Measurements from ENCODE around the gene COA3.

DNA sequence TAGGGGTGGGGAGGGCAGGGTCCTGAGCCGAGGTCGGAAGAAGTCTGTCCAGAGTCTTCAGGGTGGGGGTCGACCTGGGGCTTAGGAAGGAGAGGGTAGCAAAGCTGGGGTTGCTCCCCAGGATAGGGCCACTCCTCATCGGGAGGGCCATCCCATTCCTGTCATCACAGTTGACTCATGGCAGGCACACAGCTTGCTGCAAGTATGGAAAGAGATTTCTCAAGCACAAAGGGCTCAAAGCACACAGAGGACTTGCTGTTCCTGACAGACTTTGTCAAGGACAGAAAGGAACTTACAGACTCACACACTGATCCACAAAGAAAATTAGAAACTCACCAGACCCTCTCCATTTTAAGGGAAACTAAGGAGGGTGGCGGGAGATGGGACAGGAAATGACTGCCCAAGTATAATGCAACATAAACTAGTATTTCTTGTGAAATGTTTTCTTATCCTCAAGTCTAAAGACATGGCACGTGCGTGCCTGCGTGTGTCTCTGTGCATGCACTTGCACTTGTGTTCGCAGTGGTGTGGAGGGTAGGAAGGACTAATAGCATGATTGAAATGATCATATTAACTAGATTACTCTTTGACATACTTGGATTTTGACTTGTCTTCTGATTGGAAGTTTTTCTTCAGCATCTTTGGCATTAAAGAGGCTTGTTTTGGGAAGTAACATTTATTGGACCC, 48.2 kb upstream of the COA3 start:
- TF ChIP-seq EZH2 (IDR thresholded peaks at IDR 0.05) (no peak), POLR2AphosphoS5 (IDR thresholded peaks at IDR 0.05; ENCODE audit: borderline replicate concordance, low read depth, low read length) (no peak; the same call in 1 of the 2 replicates)
